ENCODE results near the gene GZMH.

GRCh38 chr14:24578558-24578957, 30.9 kb downstream of the GZMH start:
- TF ChIP-seq POLR2A (IDR thresholded peaks at IDR 0.05; ENCODE audit: extremely low read depth, insufficient read length), result no peak
- TF ChIP-seq, protein P1, sequence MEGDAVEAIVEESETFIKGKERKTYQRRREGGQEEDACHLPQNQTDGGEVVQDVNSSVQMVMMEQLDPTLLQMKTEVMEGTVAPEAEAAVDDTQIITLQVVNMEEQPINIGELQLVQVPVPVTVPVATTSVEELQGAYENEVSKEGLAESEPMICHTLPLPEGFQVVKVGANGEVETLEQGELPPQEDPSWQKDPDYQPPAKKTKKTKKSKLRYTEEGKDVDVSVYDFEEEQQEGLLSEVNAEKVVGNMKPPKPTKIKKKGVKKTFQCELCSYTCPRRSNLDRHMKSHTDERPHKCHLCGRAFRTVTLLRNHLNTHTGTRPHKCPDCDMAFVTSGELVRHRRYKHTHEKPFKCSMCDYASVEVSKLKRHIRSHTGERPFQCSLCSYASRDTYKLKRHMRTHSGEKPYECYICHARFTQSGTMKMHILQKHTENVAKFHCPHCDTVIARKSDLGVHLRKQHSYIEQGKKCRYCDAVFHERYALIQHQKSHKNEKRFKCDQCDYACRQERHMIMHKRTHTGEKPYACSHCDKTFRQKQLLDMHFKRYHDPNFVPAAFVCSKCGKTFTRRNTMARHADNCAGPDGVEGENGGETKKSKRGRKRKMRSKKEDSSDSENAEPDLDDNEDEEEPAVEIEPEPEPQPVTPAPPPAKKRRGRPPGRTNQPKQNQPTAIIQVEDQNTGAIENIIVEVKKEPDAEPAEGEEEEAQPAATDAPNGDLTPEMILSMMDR (IDR thresholded peaks at IDR 0.05; ENCODE audit: low read depth, low read length), result no peak

Measured in NB4 (cell line).